DMS 273 (cell line): ENCODE data around the gene PAN2.
A peak's percentile ranks its signal among the peaks of the same experiment; 100 is the strongest.
"Not testable (repeated sequence)": the region's sequence is repeated elsewhere in the genome, so short reads cannot be mapped to it uniquely, and the experiment has no call there.

Experiments used
- DNase-seq: peaks from one replicate; lab custom pipeline; 2025; ENCODE audit not compliant: unreplicated experiment; lab: John Stamatoyannopoulos, UW

Gene PAN2

GRCh38 chr12:56347255-56347654 lies 13.5 kb upstream of the PAN2 start:
- DNase-seq, result not testable (repeated sequence)

- DNase-seq, result no peak
Measured at GRCh38 chr12:56346675-56347074, 12.9 kb upstream of the PAN2 start.

GRCh38 chr12:56342290-56342689 lies 8.5 kb upstream of the PAN2 start:
- not testable (repeated sequence) for DNase-seq

- DNase-seq, result peak; percentile 13
Measured at GRCh38 chr12:56341616-56342015, 7.8 kb upstream of the PAN2 start.

GRCh38 chr12:56339158-56339422 lies 5.3 kb upstream of the PAN2 start:
- DNase-seq, result no peak

- no peak for DNase-seq
Measured at GRCh38 chr12:56338308-56339157, 4.7 kb upstream of the PAN2 start, which contains the start of gene IL23A. Gene IL23A, plus strand, starts transcription at chr12:56338884. Its CDS starts 161 bp downstream, at chr12:56339045.

GRCh38 chr12:56337753-56338251 lies 4.0 kb upstream of the PAN2 start:
- DNase-seq, result no peak

- DNase-seq, result no peak
Measured at GRCh38 chr12:56336361-56337167, 2.8 kb upstream of the PAN2 start.

GRCh38 chr12:56335527-56335926 lies 1.7 kb upstream of the PAN2 start:
- not testable (repeated sequence) for DNase-seq

- DNase-seq, result no peak
Measured at GRCh38 chr12:56334490-56334793, 642 bp upstream of the PAN2 start.

- DNase-seq, result no peak
Measured at GRCh38 chr12:56333197-56333678, 562 bp downstream of the PAN2 start.

GRCh38 chr12:56332512-56333196 lies 1.1 kb downstream of the PAN2 start:
- DNase-seq, result no peak

GRCh38 chr12:56330936-56331490 lies 2.8 kb downstream of the PAN2 start:
- no peak for DNase-seq

- no peak for DNase-seq
Measured at GRCh38 chr12:56326533-56326932, 7.3 kb downstream of the PAN2 start.

- DNase-seq, result no peak
Measured at GRCh38 chr12:56326126-56326525, 7.7 kb downstream of the PAN2 start.

- DNase-seq, result no peak
Measured at GRCh38 chr12:56324206-56324605, 9.6 kb downstream of the PAN2 start.

- DNase-seq, result not testable (repeated sequence)
Measured at GRCh38 chr12:56321610-56322009, 12.2 kb downstream of the PAN2 start.

- DNase-seq, result no peak
Measured at GRCh38 chr12:56321027-56321426, 12.8 kb downstream of the PAN2 start.

GRCh38 chr12:56317675-56318074 lies 16.1 kb downstream of the PAN2 start:
- no peak for DNase-seq

- DNase-seq, result peak; percentile 97
Measured at GRCh38 chr12:56315622-56316473, 18.0 kb downstream of the PAN2 start, which contains the start of gene CNPY2. Gene CNPY2, minus strand, starts transcription at chr12:56315988. Its CDS starts 771 bp downstream, at chr12:56315217.
